DMS 273 (cell line): ENCODE results near the gene RPL18A.
A peak's percentile ranks its signal among the peaks of the same experiment; 100 is the strongest.
"Not testable (repeated sequence)": the region's sequence is repeated elsewhere in the genome, so short reads cannot be mapped to it uniquely, and the experiment has no call there.

ENCODE experiments used
- DNase-seq: peaks from one replicate; lab custom pipeline; 2025; ENCODE audit not compliant: unreplicated experiment; lab: John Stamatoyannopoulos, UW

RPL18A gene

GRCh38 chr19:17866312-17866963 is 6.7 kb downstream of the RPL18A start:
- DNase-seq = peak; percentile 71

GRCh38 chr19:17866964-17867486 is 7.3 kb downstream of the RPL18A start:
- DNase-seq = peak; percentile 61

- DNase-seq = no peak
Observed at GRCh38 chr19:17868669-17869068, 9.0 kb downstream of the RPL18A start.

GRCh38 chr19:17869114-17869608 is 9.5 kb downstream of the RPL18A start:
- DNase-seq = no peak

GRCh38 chr19:17871032-17871877 is 11.5 kb downstream of the RPL18A start:
- no peak for DNase-seq

- peak; percentile 75 for DNase-seq
Observed at GRCh38 chr19:17871878-17872250, 12.2 kb downstream of the RPL18A start, which contains the start of gene SLC5A5. SLC5A5 (plus strand) TSS chr19:17871945; CDS start chr19:17872320, 375 bp downstream.

- peak; percentile 64 for DNase-seq
Observed at GRCh38 chr19:17872251-17873001, 12.7 kb downstream of the RPL18A start.

- peak; percentile 76 for DNase-seq
Observed at GRCh38 chr19:17873786-17874757, 14.4 kb downstream of the RPL18A start.

GRCh38 chr19:17874758-17875135 is 15.0 kb downstream of the RPL18A start:
- no peak for DNase-seq

- DNase-seq = no peak
Observed at GRCh38 chr19:17877696-17878095, 18.0 kb downstream of the RPL18A start.

GRCh38 chr19:17879466-17879865 is 19.8 kb downstream of the RPL18A start:
- DNase-seq = no peak

- peak; percentile 87 for DNase-seq
Observed at GRCh38 chr19:17881701-17882100, 22.0 kb downstream of the RPL18A start.

GRCh38 chr19:17883627-17884410 is 24.1 kb downstream of the RPL18A start:
- no peak for DNase-seq

- no peak for DNase-seq
Observed at GRCh38 chr19:17886515-17886914, 26.8 kb downstream of the RPL18A start.

- DNase-seq = not testable (repeated sequence)
Observed at GRCh38 chr19:17887221-17887620, 27.5 kb downstream of the RPL18A start.

- no peak for DNase-seq
Observed at GRCh38 chr19:17888260-17888659, 28.6 kb downstream of the RPL18A start.

- DNase-seq = peak; percentile 74
Observed at GRCh38 chr19:17889609-17890214, 30.0 kb downstream of the RPL18A start.

GRCh38 chr19:17893766-17894165 is 34.1 kb downstream of the RPL18A start:
- no peak for DNase-seq

GRCh38 chr19:17902701-17903100 is 43.0 kb downstream of the RPL18A start:
- DNase-seq = peak; percentile 98
